Sigmoid colon (tissue), 7 donors: ENCODE measurements around the gene EIF2S1. TPM values are rescaled to one million over a fixed set of nuclear protein-coding genes. Genes with fewer than 3 reads are reported as not detected.

Experiments
- DNase-seq: peaks from one replicate; pipeline ENCODE4 v3.0.0-alpha.2; 2019
- H3K27ac ChIP-seq, 4 donors: fragments of 200-600 bp; sonication (generic); one replicate each; pipeline ENCODE4 v1.5.1; 2016 to 2019; ENCODE audit warnings: mild to moderate bottlenecking in 1 of 4
- H3K27me3 ChIP-seq, 3 donors: fragments of 200-600 bp; sonication (generic); one replicate each; pipeline ENCODE4 v1.5.1; 2019; ENCODE audit warnings: mild to moderate bottlenecking in 1 of 3
- H3K36me3 ChIP-seq, 4 donors: fragments of 200-600 bp; sonication (generic); one replicate each; pipeline ENCODE4 v1.5.1; 2016 to 2019
- H3K4me1 ChIP-seq, 4 donors: fragments of 200-600 bp; sonication (generic); one replicate each; pipeline ENCODE4 v1.5.1; 2017 to 2019
- H3K4me3 ChIP-seq, 4 donors: fragments of 200-600 bp; sonication (generic); one replicate each; pipeline ENCODE4 v1.5.1; 2017 to 2019; ENCODE audit warnings: mild to moderate bottlenecking in 2 of 4, moderate library complexity in 1 of 4
- H3K9me3 ChIP-seq, 4 donors: fragments of 200-600 bp in 3 of 4; sonication (generic) in 3 of 4; one replicate each; pipeline versions ENCODE4 v1.5.1 to v1.6.1; 2013 to 2019
- CTCF ChIP-seq, 4 experiments: fragments of 450-650 bp in 3 of 4; fragments of 200-600 bp in 1 of 4; IDR thresholded peaks; one replicate each; pipeline ENCODE4 v1.5.1; 2016 to 2019; ENCODE audit warnings: antibody characterized with exemption in 4 of 4, mild to moderate bottlenecking in 3 of 4, moderate library complexity in 2 of 4
- EP300 ChIP-seq, 4 donors: sonication (generic); formaldehyde crosslinking; IDR thresholded peaks; one replicate each; pipeline ENCODE4 v1.6.1; 2017; ENCODE audit warnings: antibody characterized with exemption in 4 of 4
- POLR2A ChIP-seq, 2 donors: fragments of 450-650 bp; IDR thresholded peaks; one replicate each; pipeline ENCODE4 v1.6.1; 2016; ENCODE audit warnings: antibody characterized with exemption in 2 of 2, mild to moderate bottlenecking in 2 of 2, moderate library complexity in 2 of 2
- POLR2AphosphoS5 ChIP-seq, 4 donors: sonication (generic); formaldehyde crosslinking; IDR thresholded peaks; one replicate each; pipeline ENCODE4 v1.6.1; 2017; ENCODE audit warnings: antibody characterized with exemption in 4 of 4
- WGBS, 2 donors: extraction: QIAGEN DNeasy Blood & Tissue Kit; methylation state at CpG; one replicate each; pipeline ENCODE4 v1.1.7; 2013; 5-methylcytosine and 5-hydroxymethylcytosine counted together
- intact Hi-C: fragments of 100-400 bp; cut with DNase I; formaldehyde crosslinking; loops from one replicate; pipeline ENCODE4 v1.15.1; 2023
- polyA plus RNA-seq, 3 donors: library from polyadenylated mRNA; stranded (reverse); fragments of 200-250 nt; gene quantifications; one replicate each; pipeline ENCODE4 v1.2.3, GENCODE V29; 2013
- total RNA-seq, 4 donors: library from RNA; depleted of rRNA; stranded (reverse); fragments of >200 nt; gene quantifications; one replicate each; pipeline ENCODE4 v1.1.0, GENCODE V29; 2016
- donor health status: healthy with polysubstance abuse.
- donor health status: Bipolar disorder and iron deficiency.
- donor health status: healthy.

The EIF2S1 gene
- total and polyA plus RNA-seq, 7 donors: 31.3 to 131 (median 104) TPM

- peak; percentile 19 for DNase-seq
- TF ChIP-seq POLR2AphosphoS5 (IDR thresholded peaks at IDR 0.05): no peak
- no peak for TF ChIP-seq EP300 (IDR thresholded peaks at IDR 0.05)
- no peak for TF ChIP-seq POLR2A (IDR thresholded peaks at IDR 0.05)
- TF ChIP-seq CTCF (IDR thresholded peaks at IDR 0.05): no peak
- Histone ChIP-seq H3K36me3 (no peaks in the 10 kb centered on the region), H3K27ac (no peak overlapping the region), H3K27me3 (peaks cover 4 to 44% (median 7%) of the 10 kb centered on the region in 3 donors), H3K9me3 (no peaks in the 10 kb centered on the region), H3K4me3 (no peak overlapping the region), H3K4me1 (peaks cover 0 to 13% (median 12%) of the 10 kb centered on the region in 4 donors)
- intact Hi-C loops: no loop called here
- WGBS, 2 donors: 83 to 86% methylated on average over 8 of the region's 8 CpGs
Observed at GRCh38 chr14:67416085-67416484, 56.0 kb downstream of the EIF2S1 start.

- Histone ChIP-seq H3K4me3 (no peak overlapping the region), H3K27me3 (peaks cover 3 to 37% (median 5%) of the 10 kb centered on the region in 3 donors), H3K4me1 (peaks cover 0 to 6% (median 5%) of the 10 kb centered on the region in 4 donors), H3K9me3 (no peaks in the 10 kb centered on the region), H3K27ac (no peak overlapping the region), H3K36me3 (no peaks in the 10 kb centered on the region)
- peak; percentile 7 for DNase-seq
- TF ChIP-seq POLR2AphosphoS5 (IDR thresholded peaks at IDR 0.05) (no peak), CTCF (IDR thresholded peaks at IDR 0.05) (no peak), EP300 (IDR thresholded peaks at IDR 0.05) (no peak), POLR2A (IDR thresholded peaks at IDR 0.05) (no peak)
- WGBS, 2 donors: 73 to 87% methylated on average over 2 of the region's 2 CpGs
- intact Hi-C loops: no loop called here
Observed at GRCh38 chr14:67416810-67417209, 56.7 kb downstream of the EIF2S1 start.

GRCh38 chr14:67417633-67418032 lies 57.5 kb downstream of the EIF2S1 start:
- H3K27me3 ChIP-seq: peaks cover 0 to 29% (median 0%) of the 10 kb centered on the region in 3 donors
- peak; percentile 27 for DNase-seq
- intact Hi-C loops: no loop called here
- no peaks in the 10 kb centered on the region for H3K4me1 ChIP-seq
- H3K27ac ChIP-seq: no peak overlapping the region
- no peaks in the 10 kb centered on the region for H3K9me3 ChIP-seq
- TF ChIP-seq CTCF (IDR thresholded peaks at IDR 0.05) (no peak), POLR2A (IDR thresholded peaks at IDR 0.05) (no peak), POLR2AphosphoS5 (IDR thresholded peaks at IDR 0.05) (no peak), EP300 (IDR thresholded peaks at IDR 0.05) (no peak)
- no peak overlapping the region for H3K4me3 ChIP-seq
- H3K36me3 ChIP-seq: no peaks in the 10 kb centered on the region
- 85 to 90% methylated on average over 3 of the region's 3 CpGs for whole genome bisulfite sequencing, 2 donors

GRCh38 chr14:67418401-67419191 lies 58.5 kb downstream of the EIF2S1 start:
- Histone ChIP-seq H3K27me3 (peaks cover 0 to 26% (median 0%) of the 10 kb centered on the region in 3 donors), H3K4me3 (no peak overlapping the region), H3K27ac (no peak overlapping the region), H3K4me1 (no peaks in the 10 kb centered on the region), H3K36me3 (no peaks in the 10 kb centered on the region), H3K9me3 (no peaks in the 10 kb centered on the region)
- intact Hi-C loops: no loop called here
- WGBS, 2 donors: 60 to 78% methylated on average over 11 of the region's 11 CpGs
- peak; percentile 29 for DNase-seq
- TF ChIP-seq CTCF (IDR thresholded peaks at IDR 0.05) (no peak), EP300 (IDR thresholded peaks at IDR 0.05) (no peak), POLR2A (IDR thresholded peaks at IDR 0.05) (no peak), POLR2AphosphoS5 (IDR thresholded peaks at IDR 0.05) (no peak)
